IPS-11a (cell line): ENCODE data around the gene CCR5AS.

Source experiments
- H3K4me3 ChIP-seq: one replicate; pipeline ENCODE4 v1.5.1; 2013; ENCODE audit warnings: low read depth, low read length, control low read depth

Gene CCR5AS

GRCh38 chr3:46318207-46318927 lies 88.5 kb downstream of the CCR5AS start:
- no peak overlapping the region for H3K4me3 ChIP-seq

GRCh38 chr3:46316206-46316605 lies 90.7 kb downstream of the CCR5AS start:
- H3K4me3 ChIP-seq: no peak overlapping the region

GRCh38 chr3:46314517-46314916 lies 92.3 kb downstream of the CCR5AS start:
- no peak overlapping the region for H3K4me3 ChIP-seq
